Peyer's patch (tissue), 4 donors: Measurements from ENCODE around the gene MS4A2. TPM values are rescaled to one million over a fixed set of nuclear protein-coding genes. Genes with fewer than 3 reads are reported as not detected.

Experiments used
- DNase-seq, 3 donors: peaks; one replicate each; pipeline ENCODE4 v3.0.0-alpha.2; 2017 to 2019
- H3K27ac ChIP-seq, 4 donors: fragments of 200-600 bp; sonication (generic); one replicate each; pipeline ENCODE4 v1.5.1; 2016 to 2019
- H3K27me3 ChIP-seq, 2 donors: fragments of 200-600 bp; sonication (generic); one replicate each; pipeline ENCODE4 v1.5.1; 2019
- H3K36me3 ChIP-seq, 3 donors: fragments of 200-600 bp; sonication (generic); one replicate each; pipeline ENCODE4 v1.5.1; 2016 to 2019
- H3K4me1 ChIP-seq, 4 donors: fragments of 200-600 bp; sonication (generic); one replicate each; pipeline ENCODE4 v1.5.1; 2016 to 2019
- H3K4me3 ChIP-seq, 4 donors: fragments of 200-600 bp; sonication (generic); 1 replicate in 3 of 4; 2 replicates in 1 of 4; pipeline ENCODE4 v1.5.1; 2016 to 2019; ENCODE audit warnings: mild to moderate bottlenecking in 1 of 4
- H3K9me3 ChIP-seq, 4 donors: fragments of 200-600 bp; sonication (generic); one replicate each; pipeline ENCODE4 v1.5.1; 2016 to 2019; ENCODE audit warnings: mild to moderate bottlenecking in 1 of 4
- POLR2A ChIP-seq, 2 donors: fragments of 450-650 bp; IDR thresholded peaks; one replicate each; pipeline ENCODE4 v1.5.1; 2017; ENCODE audit warnings: antibody characterized with exemption in 2 of 2, mild to moderate bottlenecking in 2 of 2, moderate library complexity in 2 of 2
- total RNA-seq, 4 donors: library from RNA; depleted of rRNA; stranded (reverse); fragments of >200 nt; gene quantifications; one replicate each; pipeline ENCODE4 v1.1.0, GENCODE V29; 2016
- TF ChIP-seq, protein P1 (sequence below), 6 experiments: fragments of 450-650 bp in 4 of 6; fragments of 200-600 bp in 2 of 6; sonication (generic) in 1 of 6; IDR thresholded peaks; one replicate each; pipeline ENCODE4 v1.5.1; 2017 to 2019; ENCODE audit warnings: antibody characterized with exemption in 6 of 6, mild to moderate bottlenecking in 3 of 6, moderate library complexity in 1 of 6

MS4A2 gene
- total RNA-seq, 4 donors from 2014 or later, result 0.80 to 3.3 (median 1.0) TPM; not detected in 1

DNA sequence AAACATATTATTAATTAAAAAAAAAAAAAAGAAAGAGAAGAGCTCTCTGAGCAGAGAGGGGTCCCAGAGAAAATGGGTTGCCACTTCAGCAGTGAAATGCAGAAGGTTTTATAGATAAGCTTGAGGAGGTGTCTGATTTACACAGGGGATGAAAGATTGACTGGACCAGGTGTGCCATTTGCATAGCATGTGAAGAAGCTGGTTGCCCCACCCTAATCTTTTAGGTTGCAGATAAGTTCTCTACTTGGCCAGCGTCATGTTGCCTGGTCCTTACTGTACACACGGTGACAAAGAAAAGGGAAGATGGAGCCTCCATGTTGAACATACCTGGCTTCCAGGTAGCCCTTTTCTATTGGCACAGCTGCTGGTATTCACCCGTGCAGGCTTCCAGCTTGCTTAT lies 41.4 kb downstream of the MS4A2 start:
- Histone ChIP-seq H3K27ac (no peak overlapping the region), H3K4me1 (no peaks in the 10 kb centered on the region), H3K9me3 (peaks cover 0 to 5% (median 0%) of the 10 kb centered on the region in 4 donors), H3K27me3 (no peaks in the 10 kb centered on the region), H3K36me3 (no peaks in the 10 kb centered on the region), H3K4me3 (no peak overlapping the region)
- no peak for DNase-seq
- TF ChIP-seq POLR2A (IDR thresholded peaks at IDR 0.05), result no peak
- TF ChIP-seq, protein P1, sequence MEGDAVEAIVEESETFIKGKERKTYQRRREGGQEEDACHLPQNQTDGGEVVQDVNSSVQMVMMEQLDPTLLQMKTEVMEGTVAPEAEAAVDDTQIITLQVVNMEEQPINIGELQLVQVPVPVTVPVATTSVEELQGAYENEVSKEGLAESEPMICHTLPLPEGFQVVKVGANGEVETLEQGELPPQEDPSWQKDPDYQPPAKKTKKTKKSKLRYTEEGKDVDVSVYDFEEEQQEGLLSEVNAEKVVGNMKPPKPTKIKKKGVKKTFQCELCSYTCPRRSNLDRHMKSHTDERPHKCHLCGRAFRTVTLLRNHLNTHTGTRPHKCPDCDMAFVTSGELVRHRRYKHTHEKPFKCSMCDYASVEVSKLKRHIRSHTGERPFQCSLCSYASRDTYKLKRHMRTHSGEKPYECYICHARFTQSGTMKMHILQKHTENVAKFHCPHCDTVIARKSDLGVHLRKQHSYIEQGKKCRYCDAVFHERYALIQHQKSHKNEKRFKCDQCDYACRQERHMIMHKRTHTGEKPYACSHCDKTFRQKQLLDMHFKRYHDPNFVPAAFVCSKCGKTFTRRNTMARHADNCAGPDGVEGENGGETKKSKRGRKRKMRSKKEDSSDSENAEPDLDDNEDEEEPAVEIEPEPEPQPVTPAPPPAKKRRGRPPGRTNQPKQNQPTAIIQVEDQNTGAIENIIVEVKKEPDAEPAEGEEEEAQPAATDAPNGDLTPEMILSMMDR (IDR thresholded peaks at IDR 0.05), result no peak

- Histone ChIP-seq H3K4me3 (no peak overlapping the region), H3K4me1 (no peaks in the 10 kb centered on the region), H3K27me3 (no peaks in the 10 kb centered on the region), H3K27ac (no peak overlapping the region), H3K9me3 (peaks cover 0 to 5% (median 0%) of the 10 kb centered on the region in 4 donors), H3K36me3 (no peaks in the 10 kb centered on the region)
- TF ChIP-seq, protein P1 (IDR thresholded peaks at IDR 0.05), result peak in 4 of 6 experiments; percentile 32 to 85 (median 78)
- TF ChIP-seq POLR2A (IDR thresholded peaks at IDR 0.05), result no peak
- peak in 1 of 3 donors; percentile 68 for DNase-seq
Observed at GRCh38 chr11:60130496-60130895, 42.0 kb downstream of the MS4A2 start.

DNA sequence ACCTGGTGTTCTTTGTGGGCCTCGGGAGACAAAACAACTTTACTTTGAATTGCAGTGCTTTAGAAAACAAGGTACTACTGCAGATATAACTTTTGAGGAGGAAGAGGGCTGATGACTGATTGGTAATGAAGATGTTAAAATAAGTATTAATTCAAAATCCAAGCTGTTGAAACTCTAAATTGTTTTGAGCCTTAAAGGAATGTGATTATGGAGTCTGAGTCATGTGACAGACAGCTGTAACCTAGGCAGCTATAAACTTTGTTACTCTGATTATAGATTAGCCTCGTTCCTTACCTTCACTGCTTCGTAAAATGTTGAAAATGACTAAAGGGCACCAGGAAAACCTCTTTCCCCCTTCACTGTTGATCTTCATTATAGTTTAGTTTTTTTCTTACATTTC lies 43.4 kb downstream of the MS4A2 start:
- Histone ChIP-seq H3K9me3 (peaks cover 0 to 5% (median 0%) of the 10 kb centered on the region in 4 donors), H3K27ac (no peak overlapping the region), H3K4me1 (no peaks in the 10 kb centered on the region), H3K4me3 (no peak overlapping the region), H3K36me3 (no peaks in the 10 kb centered on the region), H3K27me3 (no peaks in the 10 kb centered on the region)
- TF ChIP-seq, protein P1 (IDR thresholded peaks at IDR 0.05), result no peak
- no peak for TF ChIP-seq POLR2A (IDR thresholded peaks at IDR 0.05)
- no peak for DNase-seq

GRCh38 chr11:60133917-60134316 lies 45.5 kb downstream of the MS4A2 start:
- H3K9me3 ChIP-seq, result peaks cover 0 to 5% (median 0%) of the 10 kb centered on the region in 4 donors
- no peaks in the 10 kb centered on the region for H3K27me3 ChIP-seq
- DNase-seq, result no peak
- no peaks in the 10 kb centered on the region for H3K4me1 ChIP-seq
- H3K27ac ChIP-seq, result no peak overlapping the region
- no peak for TF ChIP-seq POLR2A (IDR thresholded peaks at IDR 0.05)
- TF ChIP-seq, protein P1 (IDR thresholded peaks at IDR 0.05), result no peak
- no peaks in the 10 kb centered on the region for H3K36me3 ChIP-seq
- H3K4me3 ChIP-seq, result no peak overlapping the region

GRCh38 chr11:60143768-60144167 lies 55.3 kb downstream of the MS4A2 start:
- TF ChIP-seq, protein P1 (IDR thresholded peaks at IDR 0.05), result no peak
- TF ChIP-seq POLR2A (IDR thresholded peaks at IDR 0.05), result no peak
- H3K9me3 ChIP-seq, result no peaks in the 10 kb centered on the region
- H3K4me3 ChIP-seq, result no peak overlapping the region
- H3K27ac ChIP-seq, result no peak overlapping the region
- H3K4me1 ChIP-seq, result no peaks in the 10 kb centered on the region
- DNase-seq, result no peak
- no peaks in the 10 kb centered on the region for H3K36me3 ChIP-seq
- no peaks in the 10 kb centered on the region for H3K27me3 ChIP-seq

- no peaks in the 10 kb centered on the region for H3K36me3 ChIP-seq
- no peaks in the 10 kb centered on the region for H3K4me1 ChIP-seq
- TF ChIP-seq POLR2A (IDR thresholded peaks at IDR 0.05), result no peak
- TF ChIP-seq, protein P1 (IDR thresholded peaks at IDR 0.05), result no peak
- no peak overlapping the region for H3K4me3 ChIP-seq
- DNase-seq, result no peak
- no peaks in the 10 kb centered on the region for H3K27me3 ChIP-seq
- H3K27ac ChIP-seq, result no peak overlapping the region
- no peaks in the 10 kb centered on the region for H3K9me3 ChIP-seq
Observed at GRCh38 chr11:60145677-60146076, 57.2 kb downstream of the MS4A2 start.
